K562 (cell line): ENCODE measurements around the gene PPFIA3. TPM values are rescaled to one million over a fixed set of nuclear protein-coding genes. Genes with fewer than 3 reads are reported as not detected.

Experiments used
- ARHGAP35 ChIP-seq: fragments of 450-650 bp; IDR thresholded peaks from 2 replicates; pipeline ENCODE4 v1.6.1; 2018; ENCODE audit not compliant: partially characterized antibody
- CBX8 ChIP-seq: fragments of 200-600 bp; sonication (generic); IDR thresholded peaks from 2 replicates; pipeline ENCODE4 v1.6.1; 2012; ENCODE audit warnings: borderline replicate concordance, mixed run types, low read depth, mild to moderate bottlenecking, moderate library complexity, mixed read lengths, low read length, control low read depth, inconsistent platforms; ENCODE audit not compliant: poor library complexity, severe bottlenecking; ENCODE audit errors: extremely low read depth
- FUS ChIP-seq: fragments of 200-400 bp; formaldehyde crosslinking; optimal IDR thresholded peaks from 2 replicates; pipeline ENCODE3; 2017; ENCODE audit warnings: low read depth, low read length
- MCM3 ChIP-seq: fragments of 450-650 bp; IDR thresholded peaks from 2 replicates; pipeline ENCODE4 v1.6.1; 2016
- NFIC ChIP-seq: fragments of 450-650 bp; IDR thresholded peaks from 2 replicates; pipeline ENCODE4 v1.6.1; 2017; ENCODE audit warnings: mild to moderate bottlenecking, inconsistent platforms
- NFXL1 ChIP-seq: fragments of 450-650 bp; formaldehyde crosslinking; IDR thresholded peaks from 2 replicates; pipeline ENCODE4 v1.4.0; 2021; ENCODE audit warnings: mild to moderate bottlenecking
- POLR2G ChIP-seq: fragments of 200-400 bp; formaldehyde crosslinking; IDR thresholded peaks from 2 replicates; pipeline ENCODE4 v1.6.1; 2017; ENCODE audit warnings: low read depth, mild to moderate bottlenecking, antibody characterized with exemption, low read length, moderate library complexity
- RBFOX2 ChIP-seq: fragments of 200-400 bp; formaldehyde crosslinking; IDR thresholded peaks from 2 replicates; pipeline ENCODE4 v1.6.1; 2017; ENCODE audit warnings: low read depth, mild to moderate bottlenecking, low read length, moderate library complexity
- SIN3A ChIP-seq, 2 experiments: fragments of 150-350 bp in 1 of 2; IDR thresholded peaks; 2 replicates each; pipeline ENCODE4 v1.6.1; 2011 to 2016; ENCODE audit warnings: borderline replicate concordance in 2 of 2, low read depth in 2 of 2, low read length in 2 of 2, mild to moderate bottlenecking in 2 of 2, moderate library complexity in 2 of 2; ENCODE audit not compliant: control insufficient read depth in 1 of 2
- SMARCA5 ChIP-seq: fragments of 450-650 bp; IDR thresholded peaks from 2 replicates; pipeline ENCODE4 v1.6.1; 2016
- SNIP1 ChIP-seq: fragments of 450-650 bp; IDR thresholded peaks from 2 replicates; pipeline ENCODE4 v1.7.1; 2017; ENCODE audit warnings: low read depth, mild to moderate bottlenecking
- TGIF2 ChIP-seq: sonication (generic); formaldehyde crosslinking; IDR thresholded peaks from 2 replicates; pipeline ENCODE4 v1.8.1; 2022; ENCODE audit warnings: mild to moderate bottlenecking, missing genetic modification reagents, moderate library complexity
- YY1 ChIP-seq, 3 experiments: IDR thresholded peaks; 2 replicates each; pipeline ENCODE4 v1.6.1; 2011; ENCODE audit warnings: low read length in 2 of 3, mild to moderate bottlenecking in 2 of 3, moderate library complexity in 2 of 3, borderline replicate concordance in 1 of 3, control low read depth in 1 of 3, low read depth in 1 of 3; ENCODE audit not compliant: insufficient read depth in 3 of 3, insufficient replicate concordance in 2 of 3, control insufficient read depth in 1 of 3, insufficient read length in 1 of 3; ENCODE audit errors: extremely low read depth in 1 of 3
- ZNF197 ChIP-seq: fragments of 200-800 bp; sonication (Bioruptor generic); IDR thresholded peaks from 2 replicates; pipeline ENCODE4 v1.6.1; 2016; ENCODE audit warnings: low read depth, missing genetic modification characterization, missing compliant biosample characterization
- polyA plus RNA-seq, 8 experiments: library from polyadenylated mRNA; depleted of rRNA in 4 of 8; stranded (reverse) in 5 of 8; unstranded in 3 of 8; fragments of >200 nt; fragmentation: Nextera tagmentation in 2 of 8; fragmentation: Illumina TruSeq in 1 of 8; extraction: Ambion mirVana in 2 of 8; extraction: Trizol in 1 of 8; gene quantifications; 2 replicates each; pipeline versions ENCODE4 v1.2.1 to v1.2.3, GENCODE V29; 2011 to 2014; ENCODE audit warnings: inconsistent platforms in 1 of 8, missing spikeins in 1 of 8
- total RNA-seq, 7 experiments: library from RNA; depleted of rRNA in 6 of 7; stranded (reverse); fragments of >200 nt in 6 of 7; fragmentation: Illumina TruSeq in 2 of 7; extraction: Trizol in 2 of 7; gene quantifications; 2 replicates each; pipeline versions ENCODE4 v1.2.1 to v1.2.3, GENCODE V29; 2011 to 2021; ENCODE audit warnings: low replicate concordance in 1 of 7
- TF ChIP-seq, protein P1 (sequence below): fragments of 450-650 bp; IDR thresholded peaks from 2 replicates; pipeline ENCODE4 v1.6.1; 2018; ENCODE audit not compliant: partially characterized antibody
- TF ChIP-seq, protein P2 (sequence below): fragments of 250-450 bp; sonication (Bioruptor Pico); IDR thresholded peaks from 2 replicates; pipeline ENCODE4 v1.9.0; 2021; ENCODE audit warnings: mild to moderate bottlenecking, inconsistent platforms
- TF ChIP-seq, protein P3 (sequence below): sonication (generic); formaldehyde crosslinking; IDR thresholded peaks from 2 replicates; pipeline ENCODE4 v1.8.0; 2022; ENCODE audit warnings: mild to moderate bottlenecking, missing genetic modification reagents
- TF ChIP-seq, protein P4 (sequence below): sonication (generic); formaldehyde crosslinking; IDR thresholded peaks from 2 replicates; pipeline ENCODE4 v1.9.0; 2022; ENCODE audit warnings: mild to moderate bottlenecking, missing genetic modification reagents

Gene PPFIA3
- total and polyA plus RNA-seq, 9 of the 15 experiments (the other 6 are each of a cell fraction or from before 2014, with no cell fraction given), result 0.10 to 53.0 (median 17.6) TPM

DNA sequence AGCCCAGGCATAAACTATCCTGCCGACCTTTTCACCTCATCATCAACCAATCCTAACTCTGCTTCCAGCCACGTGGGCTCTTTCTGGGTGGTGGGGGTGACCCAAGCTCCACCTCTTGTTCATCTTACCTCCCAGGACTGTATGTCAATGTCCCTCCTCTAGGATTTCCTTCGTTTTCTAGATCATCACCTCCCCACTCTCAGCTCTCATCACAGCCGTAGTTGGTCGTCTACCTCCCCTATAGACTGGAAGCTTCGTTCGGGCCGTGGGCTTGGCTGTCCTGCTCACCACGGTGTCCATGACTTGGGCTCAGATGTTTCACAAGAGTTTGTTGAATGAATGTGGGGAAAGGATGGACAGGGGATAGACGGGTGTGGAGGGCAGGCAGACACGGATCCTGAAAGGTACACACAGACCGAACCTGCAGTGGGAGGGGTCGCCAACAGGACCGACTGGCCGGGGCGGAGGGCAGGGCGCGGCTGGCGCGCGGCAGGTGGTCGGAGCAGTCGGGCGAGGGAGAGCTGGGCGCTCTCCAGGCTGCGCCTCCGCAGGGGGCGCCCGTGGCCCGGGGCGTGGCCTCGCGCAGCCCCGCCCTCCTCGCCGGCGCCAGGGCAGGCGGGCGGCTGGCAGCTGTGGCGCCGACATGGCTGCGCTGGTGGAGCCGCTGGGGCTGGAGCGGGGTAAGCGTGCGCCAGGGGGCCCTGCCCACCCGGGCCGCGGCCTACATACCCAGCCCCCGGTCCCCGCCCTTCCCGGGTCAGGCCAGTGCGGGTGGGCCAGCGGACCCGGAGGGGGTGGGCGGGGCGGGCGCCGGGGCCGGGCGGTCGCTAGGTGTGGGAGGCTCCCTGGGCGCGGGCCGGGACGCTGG lies 5.3 kb upstream of the PPFIA3 start, which contains the start of gene LIN7B (continued):
- TF ChIP-seq, protein P1, sequence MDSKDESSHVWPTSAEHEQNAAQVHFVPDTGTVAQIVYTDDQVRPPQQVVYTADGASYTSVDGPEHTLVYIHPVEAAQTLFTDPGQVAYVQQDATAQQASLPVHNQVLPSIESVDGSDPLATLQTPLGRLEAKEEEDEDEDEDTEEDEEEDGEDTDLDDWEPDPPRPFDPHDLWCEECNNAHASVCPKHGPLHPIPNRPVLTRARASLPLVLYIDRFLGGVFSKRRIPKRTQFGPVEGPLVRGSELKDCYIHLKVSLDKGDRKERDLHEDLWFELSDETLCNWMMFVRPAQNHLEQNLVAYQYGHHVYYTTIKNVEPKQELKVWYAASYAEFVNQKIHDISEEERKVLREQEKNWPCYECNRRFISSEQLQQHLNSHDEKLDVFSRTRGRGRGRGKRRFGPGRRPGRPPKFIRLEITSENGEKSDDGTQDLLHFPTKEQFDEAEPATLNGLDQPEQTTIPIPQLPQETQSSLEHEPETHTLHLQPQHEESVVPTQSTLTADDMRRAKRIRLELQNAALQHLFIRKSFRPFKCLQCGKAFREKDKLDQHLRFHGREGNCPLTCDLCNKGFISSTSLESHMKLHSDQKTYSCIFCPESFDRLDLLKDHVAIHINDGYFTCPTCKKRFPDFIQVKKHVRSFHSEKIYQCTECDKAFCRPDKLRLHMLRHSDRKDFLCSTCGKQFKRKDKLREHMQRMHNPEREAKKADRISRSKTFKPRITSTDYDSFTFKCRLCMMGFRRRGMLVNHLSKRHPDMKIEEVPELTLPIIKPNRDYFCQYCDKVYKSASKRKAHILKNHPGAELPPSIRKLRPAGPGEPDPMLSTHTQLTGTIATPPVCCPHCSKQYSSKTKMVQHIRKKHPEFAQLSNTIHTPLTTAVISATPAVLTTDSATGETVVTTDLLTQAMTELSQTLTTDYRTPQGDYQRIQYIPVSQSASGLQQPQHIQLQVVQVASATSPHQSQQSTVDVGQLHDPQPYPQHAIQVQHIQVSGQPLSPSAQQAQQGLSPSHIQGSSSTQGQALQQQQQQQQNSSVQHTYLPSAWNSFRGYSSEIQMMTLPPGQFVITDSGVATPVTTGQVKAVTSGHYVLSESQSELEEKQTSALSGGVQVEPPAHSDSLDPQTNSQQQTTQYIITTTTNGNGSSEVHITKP, result peak; percentile 29
- TF ChIP-seq NFIC (peak; percentile 45), MCM3 (no peak), TGIF2 (CRISPR knock-in tag) (no peak), YY1 (IDR thresholded peaks at IDR 0.05; ENCODE audit: borderline replicate concordance in 1 of 3, control insufficient read depth in 1 of 3, extremely low read depth in 1 of 3, insufficient read depth in 3 of 3, insufficient read length in 1 of 3, insufficient replicate concordance in 2 of 3, low read depth in 1 of 3, low read length in 2 of 3) (peak in 2 of 3 experiments; percentile 74 to 80), POLR2G (peak; percentile 74), SMARCA5 (0 out of 2 replicates have a peak, but pooled peaks have one; percentile 60), CBX8 (no peak), RBFOX2 (peak; percentile 69), NFXL1 (CRISPR knock-in tag) (no peak), FUS (no peak), ZNF197 (CRISPR knock-in tag) (no peak), ARHGAP35 (no peak), SIN3A (IDR thresholded peaks at IDR 0.05; ENCODE audit: borderline replicate concordance in 2 of 2, control insufficient read depth in 1 of 2, low read depth in 2 of 2, low read length in 2 of 2) (peak; percentile 61 to 80; a peak in 2 of 4 replicates), SNIP1 (no peak)
- TF ChIP-seq, protein P2, sequence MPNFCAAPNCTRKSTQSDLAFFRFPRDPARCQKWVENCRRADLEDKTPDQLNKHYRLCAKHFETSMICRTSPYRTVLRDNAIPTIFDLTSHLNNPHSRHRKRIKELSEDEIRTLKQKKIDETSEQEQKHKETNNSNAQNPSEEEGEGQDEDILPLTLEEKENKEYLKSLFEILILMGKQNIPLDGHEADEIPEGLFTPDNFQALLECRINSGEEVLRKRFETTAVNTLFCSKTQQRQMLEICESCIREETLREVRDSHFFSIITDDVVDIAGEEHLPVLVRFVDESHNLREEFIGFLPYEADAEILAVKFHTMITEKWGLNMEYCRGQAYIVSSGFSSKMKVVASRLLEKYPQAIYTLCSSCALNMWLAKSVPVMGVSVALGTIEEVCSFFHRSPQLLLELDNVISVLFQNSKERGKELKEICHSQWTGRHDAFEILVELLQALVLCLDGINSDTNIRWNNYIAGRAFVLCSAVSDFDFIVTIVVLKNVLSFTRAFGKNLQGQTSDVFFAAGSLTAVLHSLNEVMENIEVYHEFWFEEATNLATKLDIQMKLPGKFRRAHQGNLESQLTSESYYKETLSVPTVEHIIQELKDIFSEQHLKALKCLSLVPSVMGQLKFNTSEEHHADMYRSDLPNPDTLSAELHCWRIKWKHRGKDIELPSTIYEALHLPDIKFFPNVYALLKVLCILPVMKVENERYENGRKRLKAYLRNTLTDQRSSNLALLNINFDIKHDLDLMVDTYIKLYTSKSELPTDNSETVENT, result peak; percentile 71; the same call in 1 of the 2 replicates
- TF ChIP-seq, protein P3, sequence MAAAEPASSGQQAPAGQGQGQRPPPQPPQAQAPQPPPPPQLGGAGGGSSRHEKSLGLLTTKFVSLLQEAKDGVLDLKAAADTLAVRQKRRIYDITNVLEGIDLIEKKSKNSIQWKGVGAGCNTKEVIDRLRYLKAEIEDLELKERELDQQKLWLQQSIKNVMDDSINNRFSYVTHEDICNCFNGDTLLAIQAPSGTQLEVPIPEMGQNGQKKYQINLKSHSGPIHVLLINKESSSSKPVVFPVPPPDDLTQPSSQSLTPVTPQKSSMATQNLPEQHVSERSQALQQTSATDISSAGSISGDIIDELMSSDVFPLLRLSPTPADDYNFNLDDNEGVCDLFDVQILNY (CRISPR knock-in tag), result peak; percentile 84; the same call in 1 of the 2 replicates
- TF ChIP-seq, protein P4, sequence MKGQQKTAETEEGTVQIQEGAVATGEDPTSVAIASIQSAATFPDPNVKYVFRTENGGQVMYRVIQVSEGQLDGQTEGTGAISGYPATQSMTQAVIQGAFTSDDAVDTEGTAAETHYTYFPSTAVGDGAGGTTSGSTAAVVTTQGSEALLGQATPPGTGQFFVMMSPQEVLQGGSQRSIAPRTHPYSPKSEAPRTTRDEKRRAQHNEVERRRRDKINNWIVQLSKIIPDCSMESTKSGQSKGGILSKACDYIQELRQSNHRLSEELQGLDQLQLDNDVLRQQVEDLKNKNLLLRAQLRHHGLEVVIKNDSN (CRISPR knock-in tag), result peak; percentile 97
